Fibroblast of pulmonary artery (primary cell): ENCODE data around the gene IGSF3.

Experiments
- DNase-seq: peaks from one replicate; pipeline ENCODE4 v3.0.0-alpha.2; 2010; ENCODE audit warnings: low read depth
- H3K4me3 ChIP-seq: replicated peaks from 2 replicates; pipeline ENCODE4 v1.5.1; 2011; ENCODE audit warnings: low read depth, mild to moderate bottlenecking, control low read depth, low read length, moderate library complexity
- TF ChIP-seq, protein P1 (sequence below): IDR thresholded peaks from 2 replicates; pipeline ENCODE4 v1.5.1; 2011; ENCODE audit warnings: mild to moderate bottlenecking, control low read depth, low read length, inconsistent platforms; ENCODE audit errors: missing control alignments

IGSF3 gene

GRCh38 chr1:116529199-116529631, 138.3 kb downstream of the IGSF3 start:
- no peak for DNase-seq
- H3K4me3 ChIP-seq, result no peak overlapping the region
- TF ChIP-seq, protein P1, sequence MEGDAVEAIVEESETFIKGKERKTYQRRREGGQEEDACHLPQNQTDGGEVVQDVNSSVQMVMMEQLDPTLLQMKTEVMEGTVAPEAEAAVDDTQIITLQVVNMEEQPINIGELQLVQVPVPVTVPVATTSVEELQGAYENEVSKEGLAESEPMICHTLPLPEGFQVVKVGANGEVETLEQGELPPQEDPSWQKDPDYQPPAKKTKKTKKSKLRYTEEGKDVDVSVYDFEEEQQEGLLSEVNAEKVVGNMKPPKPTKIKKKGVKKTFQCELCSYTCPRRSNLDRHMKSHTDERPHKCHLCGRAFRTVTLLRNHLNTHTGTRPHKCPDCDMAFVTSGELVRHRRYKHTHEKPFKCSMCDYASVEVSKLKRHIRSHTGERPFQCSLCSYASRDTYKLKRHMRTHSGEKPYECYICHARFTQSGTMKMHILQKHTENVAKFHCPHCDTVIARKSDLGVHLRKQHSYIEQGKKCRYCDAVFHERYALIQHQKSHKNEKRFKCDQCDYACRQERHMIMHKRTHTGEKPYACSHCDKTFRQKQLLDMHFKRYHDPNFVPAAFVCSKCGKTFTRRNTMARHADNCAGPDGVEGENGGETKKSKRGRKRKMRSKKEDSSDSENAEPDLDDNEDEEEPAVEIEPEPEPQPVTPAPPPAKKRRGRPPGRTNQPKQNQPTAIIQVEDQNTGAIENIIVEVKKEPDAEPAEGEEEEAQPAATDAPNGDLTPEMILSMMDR, result no peak

DNA sequence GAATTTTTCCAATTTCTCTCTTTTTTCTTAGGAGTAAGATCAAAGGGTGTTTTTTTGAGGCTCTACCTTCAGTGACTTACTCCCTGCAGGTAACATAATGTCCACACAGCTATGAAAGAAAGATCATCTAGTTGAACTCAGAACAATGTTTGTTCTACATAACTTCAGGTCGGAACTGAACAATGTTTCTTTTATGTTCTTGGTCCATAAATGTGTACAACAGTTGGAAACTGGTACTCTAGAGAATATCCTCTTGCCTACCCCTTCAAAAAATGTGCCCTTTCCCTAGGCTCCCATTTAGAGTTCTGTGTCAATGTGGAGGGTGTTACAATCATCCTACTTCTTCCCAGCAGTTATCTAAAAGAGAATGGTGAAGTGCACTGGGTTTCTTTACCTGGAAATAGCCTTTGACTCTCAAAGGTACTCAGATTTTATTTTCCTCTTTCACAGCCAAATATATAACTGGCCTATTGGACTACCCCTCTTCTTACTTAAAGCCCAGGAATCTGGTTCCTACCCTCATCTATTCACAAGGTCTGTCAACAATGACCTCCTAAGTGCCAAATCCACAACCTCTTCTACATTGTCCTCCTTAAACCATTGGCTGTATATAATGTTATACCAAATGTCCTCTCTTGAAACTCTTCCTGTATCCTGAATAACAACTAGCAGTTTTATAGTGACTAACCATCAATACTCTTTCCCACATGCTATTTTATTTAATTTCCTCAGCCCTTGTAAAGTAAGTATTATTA, 139.0 kb downstream of the IGSF3 start:
- TF ChIP-seq, protein P1, result no peak
- DNase-seq, result no peak

DNA sequence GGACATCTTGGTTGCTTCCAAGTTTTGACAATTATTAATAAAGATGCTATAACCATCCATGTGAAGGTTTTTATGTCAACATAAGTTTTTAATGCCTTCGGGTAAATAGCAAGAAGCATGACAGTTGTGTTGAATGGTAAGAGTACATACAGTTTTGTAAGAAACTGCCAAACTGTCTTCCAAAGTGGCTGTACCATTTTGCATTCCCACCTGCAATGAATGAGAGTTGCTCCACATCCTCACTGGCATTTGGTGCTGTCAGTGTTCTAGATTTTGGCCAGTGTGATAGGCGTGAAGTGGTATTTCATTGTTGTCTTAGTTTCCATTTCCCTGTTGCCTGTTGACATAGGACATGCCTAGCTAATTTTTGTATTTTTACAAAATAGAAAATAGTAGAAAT, 142.1 kb downstream of the IGSF3 start:
- TF ChIP-seq, protein P1, result no peak
- DNase-seq, result no peak
- H3K4me3 ChIP-seq, result no peak overlapping the region

More for the DNA sequence above, 139.0 kb downstream of the IGSF3 start:
- no peak overlapping the region for H3K4me3 ChIP-seq
